KMS-11 (cell line): Measurements from ENCODE around the gene STT3B.

Experiments used
- H2AFZ ChIP-seq: fragments of 200-600 bp; sonication (generic); 2 replicates; pipeline ENCODE4 v1.6.1; 2016; ENCODE audit warnings: antibody characterized with exemption, mixed run types, low read depth
- H3K27ac ChIP-seq: fragments of 200-600 bp; sonication (generic); 2 replicates; pipeline ENCODE4 v1.6.1; 2016; ENCODE audit warnings: mild to moderate bottlenecking, mixed run types
- H3K27me3 ChIP-seq: fragments of 200-600 bp; sonication (generic); 2 replicates; pipeline ENCODE4 v1.6.1; 2017; ENCODE audit warnings: mild to moderate bottlenecking, low read depth, mixed run types, moderate library complexity; ENCODE audit not compliant: insufficient read depth
- H3K36me3 ChIP-seq: fragments of 200-600 bp; sonication (generic); 2 replicates; pipeline ENCODE4 v1.6.1; 2017; ENCODE audit warnings: mild to moderate bottlenecking, mixed run types; ENCODE audit not compliant: insufficient read depth
- H3K4me1 ChIP-seq: fragments of 200-600 bp; sonication (generic); 2 replicates; pipeline ENCODE4 v1.6.1; 2016; ENCODE audit warnings: mild to moderate bottlenecking, low read depth, mixed run types; ENCODE audit not compliant: poor library complexity, severe bottlenecking
- H3K4me2 ChIP-seq: fragments of 200-600 bp; sonication (generic); 2 replicates; pipeline ENCODE4 v1.7.0; 2016; ENCODE audit warnings: mild to moderate bottlenecking, mixed run types
- H3K4me3 ChIP-seq: fragments of 200-600 bp; sonication (generic); IDR thresholded peaks from 2 replicates; pipeline ENCODE4 v1.6.1; 2017; ENCODE audit warnings: low read depth, low read length, mixed read lengths; ENCODE audit not compliant: insufficient read depth
- H3K79me2 ChIP-seq: fragments of 200-600 bp; sonication (generic); 2 replicates; pipeline ENCODE4 v1.6.1; 2016; ENCODE audit warnings: low read depth, mixed run types; ENCODE audit not compliant: insufficient read depth
- H3K9ac ChIP-seq: fragments of 200-600 bp; sonication (generic); 2 replicates; pipeline ENCODE4 v1.6.1; 2016; ENCODE audit warnings: mild to moderate bottlenecking, mixed run types
- H4K20me1 ChIP-seq: fragments of 200-600 bp; sonication (generic); 2 replicates; pipeline ENCODE4 v1.6.1; 2016; ENCODE audit warnings: mild to moderate bottlenecking, mixed run types; ENCODE audit not compliant: insufficient read depth
- CTCF ChIP-seq: fragments of 200-600 bp; sonication (generic); conservative IDR thresholded peaks from 2 replicates; pipeline ENCODE4 v1.6.1; 2017; ENCODE audit warnings: low read depth, mild to moderate bottlenecking, antibody characterized with exemption, low read length, moderate library complexity, mixed read lengths

The STT3B gene

DNA sequence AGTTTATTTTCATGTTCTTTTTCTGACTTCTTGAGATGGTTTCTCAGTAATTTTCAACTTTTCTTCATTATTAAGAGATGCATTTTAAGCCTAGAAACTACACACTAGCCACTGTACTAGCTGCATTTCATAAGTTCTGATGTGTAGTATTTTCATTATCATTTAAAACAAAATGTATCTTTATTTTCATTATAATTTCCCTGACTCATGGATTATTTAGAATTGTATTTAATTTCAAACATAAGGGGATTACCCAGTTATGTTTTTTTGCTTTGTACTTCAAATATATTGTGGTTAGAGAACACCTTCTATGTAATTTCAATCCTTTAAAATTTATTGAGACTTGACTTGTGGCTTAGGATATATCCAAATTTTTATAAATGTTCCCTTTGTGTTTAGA is 44.5 kb downstream of the STT3B start:
- no peak overlapping the region for H3K27ac ChIP-seq
- no peak overlapping the region for H3K9ac ChIP-seq
- H3K79me2 ChIP-seq, result peaks cover 61% of the 10 kb centered on the region
- H2AFZ ChIP-seq, result no peak overlapping the region
- H3K4me2 ChIP-seq, result no peak overlapping the region
- H3K36me3 ChIP-seq, result no peaks in the 10 kb centered on the region
- no peaks in the 10 kb centered on the region for H3K27me3 ChIP-seq
- peaks cover 7% of the 10 kb centered on the region for H4K20me1 ChIP-seq
- TF ChIP-seq CTCF, result no peak
- peaks cover 54% of the 10 kb centered on the region for H3K4me1 ChIP-seq
- no peak overlapping the region for H3K4me3 ChIP-seq

DNA sequence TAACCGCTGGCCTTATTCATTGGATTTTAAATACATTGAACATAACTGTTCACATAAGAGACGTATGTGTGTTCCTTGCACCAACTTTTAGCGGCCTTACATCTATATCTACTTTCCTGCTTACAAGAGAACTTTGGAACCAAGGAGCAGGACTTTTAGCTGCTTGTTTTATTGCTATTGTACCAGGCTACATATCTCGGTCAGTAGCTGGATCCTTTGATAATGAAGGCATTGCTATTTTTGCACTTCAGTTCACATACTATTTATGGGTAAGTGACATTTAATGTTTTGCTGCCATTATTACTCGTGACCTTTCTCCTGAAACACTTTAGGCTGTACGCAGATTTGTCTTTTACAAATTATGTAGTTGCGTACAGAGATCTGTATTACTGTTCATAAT is 47.1 kb downstream of the STT3B start:
- H3K4me3 ChIP-seq, result no peak overlapping the region
- no peaks in the 10 kb centered on the region for H3K27me3 ChIP-seq
- H3K4me2 ChIP-seq, result no peak overlapping the region
- H3K4me1 ChIP-seq, result peaks cover 34% of the 10 kb centered on the region
- H3K79me2 ChIP-seq, result peaks cover 53% of the 10 kb centered on the region; the same call in 1 of the 2 replicates
- H4K20me1 ChIP-seq, result peaks cover 6% of the 10 kb centered on the region
- no peak for TF ChIP-seq CTCF
- H3K36me3 ChIP-seq, result no peaks in the 10 kb centered on the region
- no peak overlapping the region for H3K27ac ChIP-seq
- H2AFZ ChIP-seq, result no peak overlapping the region
- H3K9ac ChIP-seq, result no peak overlapping the region

DNA sequence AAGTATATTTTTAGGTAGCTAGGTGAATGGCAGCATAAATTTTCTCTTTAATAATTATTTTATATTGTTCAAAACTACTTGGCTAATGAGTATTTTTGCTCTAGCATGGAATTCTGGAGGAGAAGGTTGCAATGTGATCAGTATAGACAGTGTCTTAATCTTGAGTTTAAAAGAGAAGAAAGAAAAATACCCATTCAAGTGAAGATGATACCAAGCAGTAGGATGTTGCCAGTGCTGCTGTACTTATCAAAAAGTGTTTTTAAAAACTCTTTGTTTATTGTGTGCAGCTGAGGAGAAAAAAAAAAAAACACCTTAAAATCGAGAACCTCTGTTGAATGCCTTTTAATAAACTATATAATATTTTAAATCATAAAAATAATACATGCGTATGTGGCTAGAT is 47.9 kb downstream of the STT3B start:
- no peak overlapping the region for H3K4me3 ChIP-seq
- no peak overlapping the region for H3K27ac ChIP-seq
- H3K9ac ChIP-seq, result no peak overlapping the region
- no peak for TF ChIP-seq CTCF
- H3K27me3 ChIP-seq, result no peaks in the 10 kb centered on the region
- no peak overlapping the region for H2AFZ ChIP-seq
- peaks cover 34% of the 10 kb centered on the region for H3K4me1 ChIP-seq
- H4K20me1 ChIP-seq, result no peaks in the 10 kb centered on the region
- no peak overlapping the region for H3K4me2 ChIP-seq
- no peaks in the 10 kb centered on the region for H3K36me3 ChIP-seq
- H3K79me2 ChIP-seq, result peaks cover 45% of the 10 kb centered on the region; the same call in 1 of the 2 replicates

DNA sequence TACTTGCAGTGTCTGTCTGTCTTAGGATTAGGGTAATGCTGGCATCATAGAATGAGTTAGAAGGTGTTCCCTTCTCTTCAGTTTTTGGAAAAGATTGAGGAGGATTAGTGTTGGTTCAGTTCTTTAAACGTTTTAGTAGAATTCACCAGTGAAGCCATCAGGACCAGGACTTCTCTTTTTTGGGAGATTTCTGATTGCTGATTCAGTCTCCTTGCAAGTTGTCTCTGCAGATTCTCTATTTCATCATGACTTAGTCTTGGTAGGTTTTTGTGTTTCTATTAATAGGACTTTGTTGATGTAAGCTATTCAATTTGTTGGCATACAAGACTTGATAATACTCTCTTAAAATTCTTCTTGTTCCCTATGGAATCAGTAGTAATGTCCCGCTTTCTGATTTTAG is 48.9 kb downstream of the STT3B start:
- no peak overlapping the region for H3K27ac ChIP-seq
- no peaks in the 10 kb centered on the region for H3K27me3 ChIP-seq
- H3K4me2 ChIP-seq, result no peak overlapping the region
- H3K9ac ChIP-seq, result no peak overlapping the region
- peaks cover 27% of the 10 kb centered on the region for H3K4me1 ChIP-seq
- H3K4me3 ChIP-seq, result no peak overlapping the region
- TF ChIP-seq CTCF, result no peak
- no peak overlapping the region for H2AFZ ChIP-seq
- no peaks in the 10 kb centered on the region for H4K20me1 ChIP-seq
- H3K79me2 ChIP-seq, result peaks cover 34% of the 10 kb centered on the region; the same call in 1 of the 2 replicates
- H3K36me3 ChIP-seq, result no peaks in the 10 kb centered on the region

DNA sequence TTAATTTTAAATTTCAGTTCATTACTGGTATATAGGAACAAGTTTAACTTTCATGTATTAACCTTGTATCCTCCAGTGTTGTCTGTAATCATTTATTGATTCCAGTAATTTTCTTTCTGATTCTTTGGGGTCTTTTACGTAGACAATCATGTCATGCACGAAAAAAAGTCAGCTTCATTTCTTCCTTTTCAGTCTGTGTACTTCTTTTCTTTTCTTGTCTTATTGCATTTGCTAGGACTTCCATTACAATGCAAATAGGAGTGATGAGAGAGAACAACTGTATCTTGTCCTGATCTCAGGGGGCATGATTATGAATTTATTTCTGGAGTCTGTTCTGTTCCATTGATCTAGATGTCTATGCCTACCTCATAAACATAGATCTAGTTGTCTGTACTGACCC is 56.5 kb downstream of the STT3B start:
- Histone ChIP-seq H3K27me3 (no peaks in the 10 kb centered on the region), H4K20me1 (no peaks in the 10 kb centered on the region), H3K9ac (no peak overlapping the region), H3K4me1 (no peaks in the 10 kb centered on the region), H3K4me2 (no peak overlapping the region), H3K79me2 (peaks cover 24% of the 10 kb centered on the region; the same call in 1 of the 2 replicates), H3K27ac (no peak overlapping the region), H2AFZ (no peak overlapping the region), H3K4me3 (no peak overlapping the region), H3K36me3 (no peaks in the 10 kb centered on the region)
- TF ChIP-seq CTCF, result no peak
